ENCODE results near the gene MORC2.

MORC2 gene

GRCh38 chr22:30948930-30949342, 19.6 kb downstream of the MORC2 start:
- DNase-seq: no peak

- no peak for DNase-seq
Observed at GRCh38 chr22:30947816-30948454, 20.6 kb downstream of the MORC2 start.

- DNase-seq: no peak
Observed at GRCh38 chr22:30947173-30947815, 21.3 kb downstream of the MORC2 start.

- DNase-seq: no peak
Observed at GRCh38 chr22:30946354-30946753, 22.2 kb downstream of the MORC2 start.

GRCh38 chr22:30945653-30946052, 22.9 kb downstream of the MORC2 start:
- DNase-seq: no peak

GRCh38 chr22:30944986-30945385, 23.6 kb downstream of the MORC2 start:
- DNase-seq: no peak

GRCh38 chr22:30943368-30943767, 25.2 kb downstream of the MORC2 start:
- DNase-seq: no peak

GRCh38 chr22:30941363-30941740, 27.2 kb downstream of the MORC2 start:
- DNase-seq: no peak

- DNase-seq: peak; percentile 35
Observed at GRCh38 chr22:30940685-30941362, 27.8 kb downstream of the MORC2 start.

GRCh38 chr22:30934053-30934452, 34.5 kb downstream of the MORC2 start:
- DNase-seq: no peak

GRCh38 chr22:30933457-30933856, 35.1 kb downstream of the MORC2 start:
- no peak for DNase-seq

- DNase-seq: no peak
Observed at GRCh38 chr22:30932661-30933060, 35.9 kb downstream of the MORC2 start.

GRCh38 chr22:30931541-30932300, 36.9 kb downstream of the MORC2 start:
- no peak for DNase-seq

- no peak for DNase-seq
Observed at GRCh38 chr22:30930228-30930627, 38.3 kb downstream of the MORC2 start.

- DNase-seq: no peak
Observed at GRCh38 chr22:30928401-30928800, 40.2 kb downstream of the MORC2 start.

GRCh38 chr22:30927806-30928205, 40.8 kb downstream of the MORC2 start:
- no peak for DNase-seq

GRCh38 chr22:30926706-30927105, 41.9 kb downstream of the MORC2 start:
- DNase-seq: no peak

GRCh38 chr22:30925667-30926066, 42.9 kb downstream of the MORC2 start:
- no peak for DNase-seq

GRCh38 chr22:30923168-30923900, 45.2 kb downstream of the MORC2 start:
- no peak for DNase-seq

GRCh38 chr22:30922151-30922611, 46.4 kb downstream of the MORC2 start:
- DNase-seq: peak; percentile 79

GRCh38 chr22:30921108-30921507, 47.5 kb downstream of the MORC2 start:
- no peak for DNase-seq

- peak; percentile 83 for DNase-seq
Observed at GRCh38 chr22:30920407-30920806, 48.2 kb downstream of the MORC2 start.

- no peak for DNase-seq
Observed at GRCh38 chr22:30919973-30920372, 48.6 kb downstream of the MORC2 start.

Measured in activated T-cell treated with anti-CD3 and anti-CD28 coated beads for 4 hours (primary cell).